Stimulated activated CD4-positive, alpha-beta T cell treated with anti-CD3 and anti-CD28 coated beads, Interleukin-1b, Interleukin-23, amount 100 ng/mL, for 1 hour (primary cell): ENCODE data around the gene RASAL2.
"Not testable (repeated sequence)": the region's sequence is repeated elsewhere in the genome, so short reads cannot be mapped to it uniquely, and the experiment has no call there.

Experiments
- DNase-seq, 2 donors: peaks; one replicate each; pipeline ENCODE4 v3.0.0-alpha.2; 2020; ENCODE audit warnings: low read depth in 2 of 2

RASAL2 gene

GRCh38 chr1:178344513-178345091 is 250.7 kb downstream of the RASAL2 start:
- DNase-seq, result no peak

GRCh38 chr1:178345238-178345637 is 251.3 kb downstream of the RASAL2 start:
- DNase-seq, result no peak

- no peak for DNase-seq
Observed at GRCh38 chr1:178345807-178346206, 251.9 kb downstream of the RASAL2 start.

- DNase-seq, result no peak
Observed at GRCh38 chr1:178349801-178350200, 255.9 kb downstream of the RASAL2 start.

- not testable (repeated sequence) for DNase-seq
Observed at GRCh38 chr1:178351911-178352310, 258.0 kb downstream of the RASAL2 start.

GRCh38 chr1:178352790-178353416 is 259.0 kb downstream of the RASAL2 start:
- no peak for DNase-seq

- no peak for DNase-seq
Observed at GRCh38 chr1:178353524-178353923, 259.6 kb downstream of the RASAL2 start.

GRCh38 chr1:178354816-178355215 is 260.9 kb downstream of the RASAL2 start:
- DNase-seq, result no peak

GRCh38 chr1:178356299-178356698 is 262.4 kb downstream of the RASAL2 start:
- DNase-seq, result no peak

- no peak for DNase-seq
Observed at GRCh38 chr1:178358456-178358855, 264.6 kb downstream of the RASAL2 start.

- no peak for DNase-seq
Observed at GRCh38 chr1:178360421-178360820, 266.5 kb downstream of the RASAL2 start.

GRCh38 chr1:178361847-178362246 is 267.9 kb downstream of the RASAL2 start:
- no peak for DNase-seq

- no peak for DNase-seq
Observed at GRCh38 chr1:178362747-178363146, 268.8 kb downstream of the RASAL2 start.

GRCh38 chr1:178364782-178365181 is 270.9 kb downstream of the RASAL2 start:
- no peak for DNase-seq

- no peak for DNase-seq
Observed at GRCh38 chr1:178367151-178367550, 273.2 kb downstream of the RASAL2 start.

GRCh38 chr1:178368208-178368607 is 274.3 kb downstream of the RASAL2 start:
- DNase-seq, result no peak

- DNase-seq, result no peak
Observed at GRCh38 chr1:178371235-178371634, 277.3 kb downstream of the RASAL2 start.

- DNase-seq, result no peak
Observed at GRCh38 chr1:178371933-178372388, 278.1 kb downstream of the RASAL2 start.

GRCh38 chr1:178374016-178374415 is 280.1 kb downstream of the RASAL2 start:
- no peak for DNase-seq

- DNase-seq, result no peak
Observed at GRCh38 chr1:178376008-178376407, 282.1 kb downstream of the RASAL2 start.

- no peak for DNase-seq
Observed at GRCh38 chr1:178379807-178380206, 285.9 kb downstream of the RASAL2 start.

- no peak for DNase-seq
Observed at GRCh38 chr1:178382372-178382771, 288.5 kb downstream of the RASAL2 start.

GRCh38 chr1:178385662-178386061 is 291.8 kb downstream of the RASAL2 start:
- DNase-seq, result no peak
